Hematopoietic multipotent progenitor cell treated with erythropoietin and hydrocortisone succinate and interleukin-3 and kit ligand, for 6 days (in vitro differentiated cells): Measurements from ENCODE around the gene VPS33B.
A peak's percentile ranks its signal among the peaks of the same experiment; 100 is the strongest.
"Not testable (repeated sequence)": the region's sequence is repeated elsewhere in the genome, so short reads cannot be mapped to it uniquely, and the experiment has no call there.

Experiments used
- DNase-seq: peaks from one replicate; pipeline ENCODE4 v3.0.0-alpha.2; 2015

VPS33B gene

GRCh38 chr15:91031796-91032195, 9.4 kb upstream of the VPS33B start:
- DNase-seq = no peak

GRCh38 chr15:91027677-91028076, 5.3 kb upstream of the VPS33B start:
- DNase-seq = no peak

- no peak for DNase-seq
Measured at GRCh38 chr15:91023720-91024119, 1.3 kb upstream of the VPS33B start.

- DNase-seq = no peak
Measured at GRCh38 chr15:91022832-91023129, 387 bp upstream of the VPS33B start.

- no peak for DNase-seq
Measured at GRCh38 chr15:91021516-91022074, 799 bp downstream of the VPS33B start.

GRCh38 chr15:91018158-91018557, 4.2 kb downstream of the VPS33B start:
- DNase-seq = no peak

- DNase-seq = no peak
Measured at GRCh38 chr15:91017716-91018115, 4.7 kb downstream of the VPS33B start.

- DNase-seq = not testable (repeated sequence)
Measured at GRCh38 chr15:91013701-91014100, 8.7 kb downstream of the VPS33B start.

GRCh38 chr15:91007266-91007665, 15.1 kb downstream of the VPS33B start:
- no peak for DNase-seq

- no peak for DNase-seq
Measured at GRCh38 chr15:91001209-91001608, 21.2 kb downstream of the VPS33B start.

GRCh38 chr15:90998737-90999136, 23.7 kb downstream of the VPS33B start:
- DNase-seq = no peak

GRCh38 chr15:90994417-90995311, 27.7 kb downstream of the VPS33B start, which contains the start of gene PRC1:
Gene PRC1 (minus strand): TSS chr15:90994535. CDS start chr15:90994417, 118 bp downstream.
- peak; percentile 98 for DNase-seq

GRCh38 chr15:90994059-90994416, 28.4 kb downstream of the VPS33B start:
- no peak for DNase-seq

GRCh38 chr15:90991587-90992285, 30.7 kb downstream of the VPS33B start:
- peak; percentile 73 for DNase-seq

GRCh38 chr15:90990446-90990845, 31.9 kb downstream of the VPS33B start:
- no peak for DNase-seq

- peak; percentile 39 for DNase-seq
Measured at GRCh38 chr15:90989040-90989768, 33.2 kb downstream of the VPS33B start.

GRCh38 chr15:90988296-90988695, 34.1 kb downstream of the VPS33B start:
- peak; percentile 62 for DNase-seq

GRCh38 chr15:90987561-90988141, 34.7 kb downstream of the VPS33B start:
- DNase-seq = peak; percentile 39

GRCh38 chr15:90986790-90987507, 35.4 kb downstream of the VPS33B start:
- peak; percentile 28 for DNase-seq

- DNase-seq = no peak
Measured at GRCh38 chr15:90982135-90982534, 40.3 kb downstream of the VPS33B start.

- no peak for DNase-seq
Measured at GRCh38 chr15:90981681-90982080, 40.7 kb downstream of the VPS33B start.

GRCh38 chr15:90979582-90979981, 42.8 kb downstream of the VPS33B start:
- DNase-seq = peak; percentile 29
